GM12874 (cell line): ENCODE data around the gene HOXA4.

Source experiments
- TF ChIP-seq, protein P1 (sequence below): IDR thresholded peaks from 2 replicates; pipeline ENCODE4 v1.5.1; 2011; ENCODE audit warnings: low read depth, mild to moderate bottlenecking, control low read depth, low read length, moderate library complexity; ENCODE audit not compliant: insufficient read depth

HOXA4 gene

DNA sequence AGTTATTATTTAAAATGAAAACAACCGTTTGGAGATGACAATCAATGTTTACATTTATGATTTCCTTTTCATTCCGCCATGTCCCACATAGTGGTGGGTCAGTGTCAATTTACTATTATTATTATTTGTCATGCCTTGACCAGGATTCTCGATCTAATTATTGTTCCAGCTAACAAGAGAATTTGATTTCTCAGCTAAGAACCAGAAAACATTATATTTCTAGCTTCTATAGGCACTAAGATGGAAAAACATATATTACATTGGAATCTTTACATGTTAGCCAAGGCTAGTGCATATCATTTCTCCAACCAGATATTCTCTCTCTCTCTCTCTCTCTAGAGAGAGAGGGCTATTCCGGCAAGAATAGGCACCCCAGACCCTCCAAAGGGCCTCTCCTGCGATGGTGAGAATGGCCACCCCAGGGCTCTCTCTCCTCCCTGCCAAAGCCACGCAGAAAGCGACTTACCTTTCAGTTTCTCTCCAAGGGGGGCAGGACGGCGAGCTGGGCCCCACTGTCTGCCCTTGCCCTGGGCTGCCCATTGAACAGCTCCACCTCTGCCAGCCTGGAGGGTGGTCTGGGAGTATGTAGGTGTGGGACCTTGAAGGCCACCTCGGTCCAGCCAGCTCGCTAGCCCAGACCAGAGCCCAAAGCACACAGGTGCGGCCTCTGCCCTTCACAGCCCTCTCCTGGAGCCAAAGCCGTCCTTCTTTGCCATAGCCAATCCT lies 19.4 kb upstream of the HOXA4 start:
- TF ChIP-seq, protein P1, sequence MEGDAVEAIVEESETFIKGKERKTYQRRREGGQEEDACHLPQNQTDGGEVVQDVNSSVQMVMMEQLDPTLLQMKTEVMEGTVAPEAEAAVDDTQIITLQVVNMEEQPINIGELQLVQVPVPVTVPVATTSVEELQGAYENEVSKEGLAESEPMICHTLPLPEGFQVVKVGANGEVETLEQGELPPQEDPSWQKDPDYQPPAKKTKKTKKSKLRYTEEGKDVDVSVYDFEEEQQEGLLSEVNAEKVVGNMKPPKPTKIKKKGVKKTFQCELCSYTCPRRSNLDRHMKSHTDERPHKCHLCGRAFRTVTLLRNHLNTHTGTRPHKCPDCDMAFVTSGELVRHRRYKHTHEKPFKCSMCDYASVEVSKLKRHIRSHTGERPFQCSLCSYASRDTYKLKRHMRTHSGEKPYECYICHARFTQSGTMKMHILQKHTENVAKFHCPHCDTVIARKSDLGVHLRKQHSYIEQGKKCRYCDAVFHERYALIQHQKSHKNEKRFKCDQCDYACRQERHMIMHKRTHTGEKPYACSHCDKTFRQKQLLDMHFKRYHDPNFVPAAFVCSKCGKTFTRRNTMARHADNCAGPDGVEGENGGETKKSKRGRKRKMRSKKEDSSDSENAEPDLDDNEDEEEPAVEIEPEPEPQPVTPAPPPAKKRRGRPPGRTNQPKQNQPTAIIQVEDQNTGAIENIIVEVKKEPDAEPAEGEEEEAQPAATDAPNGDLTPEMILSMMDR: no peak

GRCh38 chr7:27148756-27149641 lies 18.4 kb upstream of the HOXA4 start:
- TF ChIP-seq, protein P1: no peak

- TF ChIP-seq, protein P1: no peak
These were observed 17.6 kb upstream of the HOXA4 start for GRCh38 chr7:27148031-27148755.

- TF ChIP-seq, protein P1: no peak
These were observed 16.9 kb upstream of the HOXA4 start, which contains the start of gene HOXA6 for GRCh38 chr7:27147199-27148030. Gene HOXA6 (minus strand): TSS chr7:27147774. CDS start chr7:27147749, 25 bp downstream.

DNA sequence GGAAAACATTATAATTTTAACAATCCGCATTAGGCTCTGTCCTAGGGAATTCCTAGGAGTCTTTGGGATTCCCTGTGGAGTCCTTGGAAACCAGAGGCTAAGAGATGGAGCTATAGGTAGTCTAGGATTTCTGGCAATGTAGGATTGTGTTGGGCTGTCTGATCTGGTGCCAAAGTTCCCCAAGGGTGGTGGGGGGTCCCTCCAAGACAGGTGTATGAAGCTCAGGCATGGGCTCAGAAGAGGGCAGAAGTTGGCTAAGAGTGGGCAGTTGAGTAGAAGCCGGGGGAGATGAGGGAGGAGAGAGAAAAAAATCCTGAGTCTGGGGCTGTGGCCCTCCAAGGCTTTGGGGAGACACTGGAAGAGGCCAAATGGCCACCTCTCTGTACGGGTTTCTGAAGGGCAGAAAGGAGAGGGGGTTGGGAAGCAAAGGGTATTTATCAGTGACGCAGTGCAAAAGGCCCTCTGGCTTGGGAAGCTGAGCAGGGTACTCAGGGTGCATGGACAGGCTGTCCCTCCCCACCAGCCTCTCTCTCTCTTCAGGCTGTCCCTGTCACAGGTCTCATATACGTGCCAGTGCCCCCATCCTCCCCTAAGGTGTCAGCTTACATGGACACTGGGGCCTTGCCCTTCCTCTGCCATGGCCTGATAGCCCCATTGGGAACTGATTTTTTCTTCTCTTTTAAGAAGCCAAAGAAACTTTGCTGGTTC lies 16.1 kb upstream of the HOXA4 start:
- TF ChIP-seq, protein P1: no peak

DNA sequence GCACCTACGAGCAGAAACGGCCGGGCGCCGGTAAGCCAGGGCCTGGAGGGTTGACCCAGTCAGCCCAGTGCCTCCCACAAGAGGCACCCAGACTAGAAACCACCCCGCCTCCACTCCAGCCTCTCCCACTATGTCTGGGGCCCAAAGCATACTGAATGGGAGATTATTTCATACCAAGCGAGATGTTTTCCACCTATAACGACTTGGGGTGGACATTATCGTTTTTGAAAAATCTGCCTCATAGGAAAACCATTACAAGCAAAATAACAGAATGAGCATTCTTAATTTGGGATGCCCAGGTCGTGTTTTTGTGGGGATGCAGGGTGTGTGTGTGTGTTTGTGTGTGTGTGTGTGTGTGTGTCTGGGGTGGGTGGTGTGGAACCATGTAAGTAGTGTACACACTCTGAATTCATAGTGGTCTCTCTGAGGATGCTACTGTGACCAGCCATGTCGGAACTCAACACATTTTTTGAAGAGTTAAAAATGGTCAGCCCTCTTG lies 15.4 kb upstream of the HOXA4 start:
- TF ChIP-seq, protein P1: no peak
